ENCODE data around the gene RAB11A.

- TF ChIP-seq, protein P1, sequence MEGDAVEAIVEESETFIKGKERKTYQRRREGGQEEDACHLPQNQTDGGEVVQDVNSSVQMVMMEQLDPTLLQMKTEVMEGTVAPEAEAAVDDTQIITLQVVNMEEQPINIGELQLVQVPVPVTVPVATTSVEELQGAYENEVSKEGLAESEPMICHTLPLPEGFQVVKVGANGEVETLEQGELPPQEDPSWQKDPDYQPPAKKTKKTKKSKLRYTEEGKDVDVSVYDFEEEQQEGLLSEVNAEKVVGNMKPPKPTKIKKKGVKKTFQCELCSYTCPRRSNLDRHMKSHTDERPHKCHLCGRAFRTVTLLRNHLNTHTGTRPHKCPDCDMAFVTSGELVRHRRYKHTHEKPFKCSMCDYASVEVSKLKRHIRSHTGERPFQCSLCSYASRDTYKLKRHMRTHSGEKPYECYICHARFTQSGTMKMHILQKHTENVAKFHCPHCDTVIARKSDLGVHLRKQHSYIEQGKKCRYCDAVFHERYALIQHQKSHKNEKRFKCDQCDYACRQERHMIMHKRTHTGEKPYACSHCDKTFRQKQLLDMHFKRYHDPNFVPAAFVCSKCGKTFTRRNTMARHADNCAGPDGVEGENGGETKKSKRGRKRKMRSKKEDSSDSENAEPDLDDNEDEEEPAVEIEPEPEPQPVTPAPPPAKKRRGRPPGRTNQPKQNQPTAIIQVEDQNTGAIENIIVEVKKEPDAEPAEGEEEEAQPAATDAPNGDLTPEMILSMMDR (IDR thresholded peaks at IDR 0.05): peak in 4 of 6 experiments; percentile 17 to 54 (median 28)
- no peak for TF ChIP-seq POLR2A (IDR thresholded peaks at IDR 0.05)
These were observed 6.6 kb upstream of the RAB11A start for GRCh38 chr15:65862682-65863081.
